ENCODE results near the gene LRRC31.

GRCh38 chr3:169790687-169791429 is 78.9 kb downstream of the LRRC31 start:
- TF ChIP-seq CTCF (conservative IDR thresholded peaks at IDR 0.05) (no peak), ZFX (IDR thresholded peaks at IDR 0.05) (no peak)
